ENCODE measurements around the gene SBK1.

- TF ChIP-seq CTCF (IDR thresholded peaks at IDR 0.05) (no peak), POLR2A (IDR thresholded peaks at IDR 0.05) (no peak)
These were observed 8.0 kb downstream of the SBK1 start for GRCh38 chr16:28300327-28300726.

Data from upper lobe of left lung (tissue), 4 donors.